ENCODE measurements around the gene PFDN4. TPM values are rescaled to one million over a fixed set of nuclear protein-coding genes. Genes with fewer than 3 reads are reported as not detected.
"Not testable (repeated sequence)": the region's sequence is repeated elsewhere in the genome, so short reads cannot be mapped to it uniquely, and the experiment has no call there.

PFDN4 gene
- total and polyA plus RNA-seq, 5 donors = 19.6 to 88.6 (median 26.1) TPM

DNA sequence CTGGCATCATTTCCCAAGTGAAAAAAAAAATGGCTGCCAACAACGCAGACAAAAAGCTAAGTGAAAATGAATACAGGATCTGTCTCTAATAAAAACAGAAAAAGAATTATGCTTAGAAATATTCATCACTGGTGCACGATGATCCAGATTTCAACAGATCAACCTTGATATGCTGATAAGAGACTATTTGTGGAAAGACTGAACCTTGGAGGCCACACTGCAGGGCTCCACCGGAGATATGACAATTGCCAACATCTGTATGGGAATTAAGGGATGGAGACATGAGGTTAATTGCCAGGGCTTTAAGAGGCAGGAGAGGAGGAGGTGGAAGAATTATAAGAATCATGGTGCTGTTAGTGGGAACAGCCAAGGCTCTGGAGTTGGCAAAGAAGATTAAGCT lies 48.3 kb downstream of the PFDN4 start:
- WGBS = 59% methylated on average over 3 of the region's 3 CpGs
- no peak overlapping the region for H3K4me3 ChIP-seq (ENCODE audit: low read length)
- no peak for DNase-seq
- H3K27ac ChIP-seq (ENCODE audit: low read length) = no peak overlapping the region
- intact Hi-C loops (cut with DNase I) = no loop called here
- ATAC-seq = no peak
- no peaks in the 10 kb centered on the region for H3K27me3 ChIP-seq (ENCODE audit: control insufficient read depth, insufficient read depth)
- no peaks in the 10 kb centered on the region for H3K4me1 ChIP-seq (ENCODE audit: control insufficient read depth, insufficient read depth, low read length)
- no peaks in the 10 kb centered on the region for H3K9me3 ChIP-seq (ENCODE audit: control insufficient read depth, low read length)

- Histone ChIP-seq H3K4me1 (ENCODE audit: control insufficient read depth, insufficient read depth, low read length) (no peaks in the 10 kb centered on the region), H3K27me3 (ENCODE audit: control insufficient read depth, insufficient read depth) (no peaks in the 10 kb centered on the region), H3K4me3 (ENCODE audit: low read length) (no peak overlapping the region), H3K9me3 (ENCODE audit: control insufficient read depth, low read length) (no peaks in the 10 kb centered on the region), H3K27ac (ENCODE audit: low read length) (no peak overlapping the region)
- WGBS = 76% methylated on average over 4 of the region's 4 CpGs
- intact Hi-C loops (cut with DNase I) = no loop called here
- DNase-seq (no peak), ATAC-seq (peak in 1 of 2 donors; percentile 20)
Measured at GRCh38 chr20:54257071-54257816, 49.4 kb downstream of the PFDN4 start.

DNA sequence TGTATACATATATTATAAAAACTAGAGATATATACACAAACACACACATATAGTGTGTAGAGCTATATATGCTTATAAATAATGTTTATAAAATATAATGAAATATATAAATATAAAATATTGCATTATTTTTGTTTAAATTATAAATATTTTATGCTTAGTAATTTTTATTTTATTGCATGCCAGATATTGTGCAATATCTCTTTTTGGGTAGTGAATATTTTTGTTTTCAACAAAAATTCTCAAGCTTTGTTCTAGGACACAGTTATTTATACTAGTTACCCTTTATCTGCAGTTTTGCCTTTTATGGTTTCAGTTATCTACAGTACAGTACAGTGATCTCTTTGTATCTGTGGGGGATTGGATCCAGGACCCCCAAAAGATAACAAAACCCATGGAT lies 52.2 kb downstream of the PFDN4 start:
- intact Hi-C loops (cut with DNase I) = no loop called here
- no peak for DNase-seq
- H3K4me3 ChIP-seq (ENCODE audit: low read length) = no peak overlapping the region
- H3K4me1 ChIP-seq (ENCODE audit: control insufficient read depth, insufficient read depth, low read length) = no peaks in the 10 kb centered on the region
- no peak overlapping the region for H3K27ac ChIP-seq (ENCODE audit: low read length)
- ATAC-seq = no peak
- H3K27me3 ChIP-seq (ENCODE audit: control insufficient read depth, insufficient read depth) = no peaks in the 10 kb centered on the region
- no peaks in the 10 kb centered on the region for H3K9me3 ChIP-seq (ENCODE audit: control insufficient read depth, low read length)

GRCh38 chr20:54262671-54263070 lies 54.8 kb downstream of the PFDN4 start:
- no peaks in the 10 kb centered on the region for H3K9me3 ChIP-seq (ENCODE audit: control insufficient read depth, low read length)
- 81% methylated on average over 4 of the region's 4 CpGs for WGBS
- DNase-seq (no peak), ATAC-seq (no peak)
- intact Hi-C loops (cut with DNase I) = no loop called here
- H3K27me3 ChIP-seq (ENCODE audit: control insufficient read depth, insufficient read depth) = no peaks in the 10 kb centered on the region
- no peak overlapping the region for H3K4me3 ChIP-seq (ENCODE audit: low read length)
- H3K4me1 ChIP-seq (ENCODE audit: control insufficient read depth, insufficient read depth, low read length) = no peaks in the 10 kb centered on the region
- no peak overlapping the region for H3K27ac ChIP-seq (ENCODE audit: low read length)

GRCh38 chr20:54263116-54263690 lies 55.3 kb downstream of the PFDN4 start:
- intact Hi-C loops (cut with DNase I) = no loop called here
- Histone ChIP-seq H3K9me3 (ENCODE audit: control insufficient read depth, low read length) (no peaks in the 10 kb centered on the region), H3K27ac (ENCODE audit: low read length) (no peak overlapping the region), H3K4me3 (ENCODE audit: low read length) (no peak overlapping the region), H3K4me1 (ENCODE audit: control insufficient read depth, insufficient read depth, low read length) (no peaks in the 10 kb centered on the region), H3K27me3 (ENCODE audit: control insufficient read depth, insufficient read depth) (no peaks in the 10 kb centered on the region)
- 73% methylated on average over 4 of the region's 4 CpGs for WGBS
- ATAC-seq (no peak), DNase-seq (no peak)

- H3K27ac ChIP-seq (ENCODE audit: low read length); ATAC-seq; H3K4me1 ChIP-seq (ENCODE audit: control insufficient read depth, insufficient read depth, low read length); H3K4me3 ChIP-seq (ENCODE audit: low read length); intact Hi-C loops (cut with DNase I); H3K27me3 ChIP-seq (ENCODE audit: control insufficient read depth, insufficient read depth); DNase-seq; H3K9me3 ChIP-seq (ENCODE audit: control insufficient read depth, low read length): not testable (repeated sequence)
- WGBS = 90% methylated on average over 6 of the region's 6 CpGs
Measured at GRCh38 chr20:54265791-54266190, 57.9 kb downstream of the PFDN4 start.

DNA sequence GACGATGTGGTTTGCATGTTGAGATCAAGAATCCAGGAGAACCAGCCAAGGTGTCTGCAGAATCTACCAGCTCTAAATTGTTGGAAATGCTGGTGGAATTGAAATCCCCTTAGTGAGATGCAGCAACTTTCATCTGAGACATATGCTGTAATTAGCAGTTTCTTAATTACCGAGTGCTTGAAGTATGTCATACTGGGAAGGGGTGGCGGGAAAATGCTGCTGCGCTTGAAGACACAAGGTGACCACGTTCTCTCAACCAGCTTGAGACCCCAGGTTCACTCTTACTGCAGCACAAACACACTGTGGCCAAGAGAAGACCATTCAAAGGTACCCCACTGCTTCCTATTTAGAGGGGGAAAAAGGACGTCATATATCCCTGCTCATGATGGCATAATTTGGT lies 59.0 kb downstream of the PFDN4 start:
- no peak for ATAC-seq
- no peak overlapping the region for H3K27ac ChIP-seq (ENCODE audit: low read length)
- 93% methylated on average over 6 of the region's 6 CpGs for WGBS
- intact Hi-C loops (cut with DNase I) = no loop called here
- no peaks in the 10 kb centered on the region for H3K27me3 ChIP-seq (ENCODE audit: control insufficient read depth, insufficient read depth)
- H3K9me3 ChIP-seq (ENCODE audit: control insufficient read depth, low read length) = no peaks in the 10 kb centered on the region
- no peaks in the 10 kb centered on the region for H3K4me1 ChIP-seq (ENCODE audit: control insufficient read depth, insufficient read depth, low read length)
- no peak overlapping the region for H3K4me3 ChIP-seq (ENCODE audit: low read length)
- DNase-seq = no peak

DNA sequence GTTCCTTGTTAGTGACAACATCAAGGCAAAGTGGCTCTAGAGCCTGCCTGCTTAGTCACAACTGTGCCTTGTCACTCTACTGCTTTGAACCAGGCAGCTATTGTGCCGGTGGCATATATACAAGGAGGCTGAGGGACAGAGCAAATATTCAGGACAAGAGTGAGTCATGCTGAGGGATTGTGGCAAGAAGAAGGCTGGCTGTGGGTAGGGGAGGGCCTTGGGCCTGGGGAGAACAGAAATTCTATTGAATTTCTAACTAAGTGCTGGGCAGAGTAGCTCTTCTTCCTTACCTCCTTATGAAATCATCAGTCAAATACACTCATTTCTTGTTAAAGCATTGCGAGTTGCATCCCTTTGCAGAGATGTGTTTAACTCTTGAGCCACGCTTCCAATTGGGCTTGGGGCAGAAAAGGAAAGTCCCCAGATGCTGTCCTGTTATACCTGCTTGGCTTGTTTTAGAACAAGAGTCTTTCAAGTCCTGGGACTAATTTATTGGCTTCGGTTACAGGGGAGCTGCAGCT lies 59.7 kb downstream of the PFDN4 start:
- intact Hi-C loops (cut with DNase I) = no loop called here
- Histone ChIP-seq H3K27me3 (ENCODE audit: control insufficient read depth, insufficient read depth) (no peaks in the 10 kb centered on the region), H3K4me1 (ENCODE audit: control insufficient read depth, insufficient read depth, low read length) (no peaks in the 10 kb centered on the region), H3K27ac (ENCODE audit: low read length) (no peak overlapping the region), H3K4me3 (ENCODE audit: low read length) (no peak overlapping the region), H3K9me3 (ENCODE audit: control insufficient read depth, low read length) (no peaks in the 10 kb centered on the region)
- ATAC-seq (no peak), DNase-seq (no peak)
- 82% methylated on average over 4 of the region's 4 CpGs for WGBS

- ATAC-seq (no peak), DNase-seq (no peak)
- H3K9me3 ChIP-seq (ENCODE audit: control insufficient read depth, low read length) = no peaks in the 10 kb centered on the region
- 6% methylated on average over 2 of the region's 2 CpGs for WGBS
- H3K4me3 ChIP-seq (ENCODE audit: low read length) = no peak overlapping the region
- H3K27me3 ChIP-seq (ENCODE audit: control insufficient read depth, insufficient read depth) = no peaks in the 10 kb centered on the region
- no peak overlapping the region for H3K27ac ChIP-seq (ENCODE audit: low read length)
- intact Hi-C loops (cut with DNase I) = no loop called here
- H3K4me1 ChIP-seq (ENCODE audit: control insufficient read depth, insufficient read depth, low read length) = no peaks in the 10 kb centered on the region
Measured at GRCh38 chr20:54268941-54269340, 61.1 kb downstream of the PFDN4 start.
